HepG2 (cell line): Measurements from ENCODE around the gene PDGFA. TPM values are rescaled to one million over a fixed set of nuclear protein-coding genes. Genes with fewer than 3 reads are reported as not detected.

Source experiments
- AGO2 ChIP-seq: fragments of 200-400 bp; formaldehyde crosslinking; optimal IDR thresholded peaks from 2 replicates; pipeline ENCODE3; 2017; ENCODE audit warnings: mild to moderate bottlenecking, low read depth, low read length, moderate library complexity
- BRD4 ChIP-seq: sonication (generic); formaldehyde crosslinking; IDR thresholded peaks from 2 replicates; pipeline ENCODE4 v1.4.0; 2020; ENCODE audit warnings: missing genetic modification reagents
- HDAC2 ChIP-seq: sonication (generic); formaldehyde crosslinking; IDR thresholded peaks from 2 replicates; pipeline ENCODE4 v1.4.0; 2020; ENCODE audit warnings: missing genetic modification reagents
- HOXA3 ChIP-seq: sonication (generic); formaldehyde crosslinking; IDR thresholded peaks from 2 replicates; pipeline ENCODE4 v1.5.0; 2020; ENCODE audit warnings: missing genetic modification reagents
- MATR3 ChIP-seq: sonication (generic); formaldehyde crosslinking; IDR thresholded peaks from 2 replicates; pipeline ENCODE4 v1.4.0; 2020; ENCODE audit warnings: missing genetic modification reagents
- MEF2D ChIP-seq: sonication (generic); formaldehyde crosslinking; IDR thresholded peaks from 2 replicates; pipeline ENCODE4 v1.5.1; 2020; ENCODE audit warnings: mild to moderate bottlenecking, missing genetic modification reagents
- NFE2L2 ChIP-seq: fragments of 150-350 bp; IDR thresholded peaks from 2 replicates; pipeline ENCODE4 v1.6.1; 2014; ENCODE audit warnings: low read length
- PRDM10 ChIP-seq: sonication (generic); formaldehyde crosslinking; IDR thresholded peaks from 2 replicates; pipeline ENCODE4 v1.4.0; 2020; ENCODE audit warnings: low read depth, missing genetic modification reagents
- REST ChIP-seq, 2 experiments: IDR thresholded peaks; 2 replicates each; pipeline ENCODE4 v1.6.1; 2011 to 2012; ENCODE audit warnings: low read length in 2 of 2, borderline replicate concordance in 1 of 2, low read depth in 1 of 2, mild to moderate bottlenecking in 1 of 2, moderate library complexity in 1 of 2
- SKIL ChIP-seq: sonication (generic); formaldehyde crosslinking; IDR thresholded peaks from 2 replicates; pipeline ENCODE4 v1.8.0; 2022; ENCODE audit warnings: missing genetic modification reagents, mild to moderate bottlenecking, moderate library complexity, borderline replicate concordance
- TRIM24 ChIP-seq: sonication (generic); formaldehyde crosslinking; IDR thresholded peaks from 2 replicates; pipeline ENCODE4 v1.8.0; 2022; ENCODE audit warnings: mild to moderate bottlenecking, missing genetic modification reagents
- ZBTB20 ChIP-seq: sonication (generic); formaldehyde crosslinking; IDR thresholded peaks from 2 replicates; pipeline ENCODE4 v1.8.1; 2023; ENCODE audit warnings: missing genetic modification reagents, low read depth, mild to moderate bottlenecking, borderline replicate concordance
- ZBTB33 ChIP-seq: sonication (generic); formaldehyde crosslinking; IDR thresholded peaks from 2 replicates; pipeline ENCODE4 v1.4.0; 2020; ENCODE audit warnings: missing genetic modification reagents
- ZNF577 ChIP-seq: sonication (generic); formaldehyde crosslinking; IDR thresholded peaks from 2 replicates; pipeline ENCODE4 v1.4.0; 2020; ENCODE audit warnings: mild to moderate bottlenecking, low read depth, missing genetic modification reagents, borderline replicate concordance
- ZNF597 ChIP-seq: sonication (generic); formaldehyde crosslinking; IDR thresholded peaks from 2 replicates; pipeline ENCODE4 v1.5.0; 2020; ENCODE audit warnings: missing genetic modification reagents
- polyA plus RNA-seq, 8 experiments: library from polyadenylated mRNA; depleted of rRNA in 3 of 8; stranded (reverse) in 7 of 8; unstranded in 1 of 8; fragments of >200 nt; fragmentation: Illumina TruSeq in 4 of 8; extraction: Trizol in 4 of 8; gene quantifications; 2 replicates each; pipeline versions ENCODE4 v1.2.1 to v1.2.3, GENCODE V29; 2011 to 2016; ENCODE audit warnings: low read depth in 4 of 8, missing spikeins in 1 of 8, mixed read lengths in 1 of 8; ENCODE audit not compliant: insufficient read depth in 1 of 8
- total RNA-seq, 5 experiments: library from RNA; depleted of rRNA; stranded (reverse); fragments of >200 nt; fragmentation: Illumina TruSeq; extraction: Trizol; gene quantifications; 2 replicates each; pipeline ENCODE4 v1.2.3, GENCODE V29; 2016; ENCODE audit warnings: low read depth in 1 of 5

The PDGFA gene
- total and polyA plus RNA-seq, 2 of the 13 experiments (the other 11 are each of a cell fraction or from before 2014, with no cell fraction given), result 1.5 to 3.4 TPM

- TF ChIP-seq REST (IDR thresholded peaks at IDR 0.05; ENCODE audit: borderline replicate concordance in 1 of 2, low read depth in 1 of 2, low read length in 2 of 2), result no peak
- TF ChIP-seq HOXA3 (CRISPR knock-in tag), result peak; percentile 83; the same call in 1 of the 2 replicates
- peak; percentile 47; the same call in 1 of the 2 replicates for TF ChIP-seq SKIL (CRISPR knock-in tag)
- no peak for TF ChIP-seq ZNF597
- TF ChIP-seq TRIM24 (CRISPR knock-in tag), result peak; percentile 9; the same call in 1 of the 2 replicates
- 0 out of 2 replicates have a peak, but pooled peaks have one; percentile 48 for TF ChIP-seq MEF2D
- peak; percentile 77; the same call in 1 of the 2 replicates for TF ChIP-seq HDAC2 (CRISPR knock-in tag)
- 0 out of 2 replicates have a peak, but pooled peaks have one; percentile 63 for TF ChIP-seq BRD4 (CRISPR knock-in tag)
- TF ChIP-seq NFE2L2, result no peak
- TF ChIP-seq ZBTB33 (CRISPR knock-in tag), result peak; percentile 50; the same call in 1 of the 2 replicates
- 0 out of 2 replicates have a peak, but pooled peaks have one; percentile 24 for TF ChIP-seq PRDM10 (CRISPR knock-in tag)
- peak; percentile 65; the same call in 1 of the 2 replicates for TF ChIP-seq ZBTB20 (CRISPR knock-in tag)
- TF ChIP-seq MATR3 (CRISPR knock-in tag), result no peak
- TF ChIP-seq AGO2, result peak; percentile 26
- TF ChIP-seq ZNF577 (CRISPR knock-in tag), result no peak
Observed at GRCh38 chr7:471866-472639, 47.6 kb downstream of the PDGFA start (continued).
